Left ventricle myocardium inferior (tissue), 1 donor: ENCODE results near the gene RANBP1. TPM values are rescaled to one million over a fixed set of nuclear protein-coding genes. Genes with fewer than 3 reads are reported as not detected.
A peak's percentile ranks its signal among the peaks of the same experiment; 100 is the strongest.

Experiments
- DNase-seq: peaks from one replicate; pipeline ENCODE4 v3.0.0-alpha.2; 2020
- H3K27ac ChIP-seq: fragments of 200-600 bp; replicated peaks from 2 replicates; pipeline ENCODE4 v1.8.0; 2021
- H3K27me3 ChIP-seq: fragments of 200-600 bp; 2 replicates; pipeline ENCODE4 v1.8.0; 2021; ENCODE audit warnings: low read depth
- H3K36me3 ChIP-seq: fragments of 200-600 bp; 2 replicates; pipeline ENCODE4 v1.8.0; 2021
- H3K4me1 ChIP-seq: fragments of 200-600 bp; 2 replicates; pipeline ENCODE4 v1.8.0; 2021
- H3K4me3 ChIP-seq: fragments of 200-600 bp; 2 replicates; pipeline ENCODE4 v1.8.0; 2021; ENCODE audit warnings: mild to moderate bottlenecking, moderate library complexity
- H3K9me3 ChIP-seq: fragments of 200-600 bp; replicated peaks from 2 replicates; pipeline ENCODE4 v1.8.0; 2021
- CTCF ChIP-seq: fragments of 200-600 bp; IDR thresholded peaks from 2 replicates; pipeline ENCODE4 v1.8.0; 2021; ENCODE audit warnings: antibody characterized with exemption, mild to moderate bottlenecking, borderline replicate concordance
- intact Hi-C: fragments of 100-400 bp; cut with micrococcal nuclease; formaldehyde crosslinking; loops from one replicate; pipeline ENCODE4 v1.11.0; 2022
- total RNA-seq: library from RNA; stranded (reverse); fragmentation: NEBNext Ultra II Directional; extraction: Animal tissue kit (Norgen Biotek cat#: 25700); gene quantifications from one replicate; pipeline ENCODE4 v1.2.1, GENCODE V29; 2021
- donor health status: DM: no; HTN: yes; CAD: no; lungs with severe emphysema.

RANBP1 gene
- total RNA-seq, 1 donor from 2014 or later, result 39.6 TPM

DNA sequence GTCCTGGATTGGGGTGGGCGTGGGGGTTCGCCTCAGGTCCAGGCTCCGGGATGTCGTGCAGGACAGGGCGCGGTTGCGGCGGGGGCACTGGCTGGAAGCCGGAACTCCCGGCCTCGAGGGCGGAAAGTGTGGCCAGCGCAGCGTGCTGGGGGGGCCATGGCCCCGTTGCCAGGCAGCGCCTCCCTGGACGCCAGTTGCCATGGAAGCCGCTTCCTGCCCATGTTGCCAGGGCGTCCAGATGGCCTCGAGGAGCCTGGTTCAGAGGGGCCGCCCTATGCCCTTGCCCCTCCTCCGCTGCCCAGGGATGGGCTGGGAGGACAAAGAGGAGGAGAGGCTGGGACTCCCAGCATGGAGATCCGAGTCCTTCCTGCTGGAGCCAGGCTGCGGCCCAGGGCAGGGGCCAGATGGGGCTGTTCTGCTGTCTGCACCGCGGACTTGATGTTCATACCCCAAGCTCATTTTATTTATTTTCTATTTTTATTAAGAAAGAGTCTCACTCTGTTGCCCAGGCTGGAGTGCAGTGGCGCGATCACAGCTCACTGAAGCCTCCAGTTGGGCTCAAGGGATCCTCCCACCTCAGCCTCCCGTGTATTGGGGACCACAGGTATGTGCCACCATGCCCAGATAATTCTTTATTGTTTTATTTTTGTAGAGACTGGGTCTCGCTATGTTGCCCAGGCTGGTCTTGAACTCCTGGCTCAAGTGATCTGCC, 39.6 kb downstream of the RANBP1 start:
- H3K27me3 ChIP-seq, result peaks cover 25% of the 10 kb centered on the region
- TF ChIP-seq CTCF, result no peak
- no peaks in the 10 kb centered on the region for H3K9me3 ChIP-seq
- no peaks in the 10 kb centered on the region for H3K36me3 ChIP-seq
- peaks cover 3% of the 10 kb centered on the region for H3K4me1 ChIP-seq
- H3K27ac ChIP-seq, result no peak overlapping the region
- intact Hi-C loops, result loop anchor here (5.0 kb wide), 1 partner anchor 132 kb away; no protein-coding TSS in a partner anchor
- peak; percentile 58 for DNase-seq
- peak overlapping the region; percentile 56 for H3K4me3 ChIP-seq

DNA sequence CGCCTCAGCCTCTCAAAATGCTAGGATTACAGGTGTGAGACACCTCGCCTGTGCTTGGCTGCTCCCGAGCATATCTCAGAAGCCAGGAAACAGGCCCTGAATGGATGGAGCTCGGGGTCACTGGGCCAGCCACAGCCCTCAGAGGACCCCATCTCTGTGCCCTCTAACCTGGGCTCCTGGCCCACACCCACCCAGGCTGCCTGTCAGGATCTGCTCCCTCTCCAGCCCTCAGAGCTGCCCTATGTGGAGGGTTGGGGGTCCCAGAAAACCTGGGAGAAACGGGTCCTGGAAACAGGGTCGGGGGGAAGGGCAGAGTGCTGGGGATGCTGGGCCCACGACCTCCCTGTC, 40.1 kb downstream of the RANBP1 start:
- intact Hi-C loops, result loop anchor here (5.0 kb wide), 1 partner anchor 131 kb away; no protein-coding TSS in a partner anchor
- peaks cover 25% of the 10 kb centered on the region for H3K27me3 ChIP-seq
- DNase-seq, result no peak

GRCh38 chr22:20156611-20157429, 40.9 kb downstream of the RANBP1 start:
- Histone ChIP-seq H3K27me3 (peaks cover 25% of the 10 kb centered on the region), H3K36me3 (no peaks in the 10 kb centered on the region), H3K4me1 (peaks cover 3% of the 10 kb centered on the region), H3K27ac (no peak overlapping the region), H3K9me3 (no peaks in the 10 kb centered on the region), H3K4me3 (no peak overlapping the region)
- DNase-seq, result peak; percentile 83
- peak; percentile 98 for TF ChIP-seq CTCF
- intact Hi-C loops, result loop anchor here (5.0 kb wide), 1 partner anchor 130 kb away; no protein-coding TSS in a partner anchor

More for the DNA sequence above, 40.1 kb downstream of the RANBP1 start:
- Histone ChIP-seq H3K27ac (no peak overlapping the region), H3K36me3 (no peaks in the 10 kb centered on the region), H3K4me1 (peaks cover 3% of the 10 kb centered on the region), H3K9me3 (no peaks in the 10 kb centered on the region), H3K4me3 (no peak overlapping the region)
- TF ChIP-seq CTCF, result no peak

DNA sequence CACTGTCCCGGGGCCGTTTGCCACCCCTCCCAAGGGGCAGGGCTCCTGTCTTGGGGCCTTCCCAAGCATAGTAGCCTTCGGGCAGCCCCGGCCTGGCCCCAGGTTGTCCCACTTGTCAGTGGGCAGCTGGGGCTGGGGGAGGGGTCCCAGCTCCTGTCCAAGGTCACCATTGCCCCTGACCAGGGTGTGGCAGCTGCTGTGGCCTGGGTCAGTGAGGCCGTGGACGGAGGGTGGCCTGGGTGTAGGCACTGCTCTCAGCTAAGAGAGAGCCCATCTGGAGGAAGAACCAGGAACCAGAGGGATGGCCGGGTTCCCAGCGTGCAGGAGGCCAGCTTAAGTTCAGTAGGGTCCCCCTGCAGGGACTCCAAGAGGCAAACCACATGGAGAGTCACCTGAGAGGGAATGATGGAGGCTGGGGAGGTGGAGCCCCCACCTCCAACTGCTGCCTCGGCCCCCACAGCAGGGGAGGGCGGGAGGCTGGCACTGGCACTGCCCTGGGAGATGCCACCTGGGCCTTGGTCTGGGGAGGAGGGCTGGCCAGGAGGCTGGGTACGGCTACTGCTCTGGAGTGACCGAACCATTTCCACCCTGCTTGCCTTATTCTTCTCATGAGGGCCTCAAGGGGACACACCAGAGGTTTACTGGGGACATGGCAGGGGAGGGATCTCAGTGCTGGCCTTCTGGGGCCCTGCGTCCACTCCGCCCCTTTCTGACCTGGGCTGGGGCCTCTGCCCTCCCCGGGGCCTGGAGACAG, 41.7 kb downstream of the RANBP1 start:
- no peak for DNase-seq
- H3K4me3 ChIP-seq, result no peak overlapping the region
- H3K9me3 ChIP-seq, result no peaks in the 10 kb centered on the region
- intact Hi-C loops, result loop anchor here (5.0 kb wide), 1 partner anchor 130 kb away; no protein-coding TSS in a partner anchor
- H3K4me1 ChIP-seq, result peaks cover 3% of the 10 kb centered on the region
- no peak overlapping the region for H3K27ac ChIP-seq
- H3K27me3 ChIP-seq, result peaks cover 25% of the 10 kb centered on the region
- H3K36me3 ChIP-seq, result no peaks in the 10 kb centered on the region
- no peak for TF ChIP-seq CTCF

DNA sequence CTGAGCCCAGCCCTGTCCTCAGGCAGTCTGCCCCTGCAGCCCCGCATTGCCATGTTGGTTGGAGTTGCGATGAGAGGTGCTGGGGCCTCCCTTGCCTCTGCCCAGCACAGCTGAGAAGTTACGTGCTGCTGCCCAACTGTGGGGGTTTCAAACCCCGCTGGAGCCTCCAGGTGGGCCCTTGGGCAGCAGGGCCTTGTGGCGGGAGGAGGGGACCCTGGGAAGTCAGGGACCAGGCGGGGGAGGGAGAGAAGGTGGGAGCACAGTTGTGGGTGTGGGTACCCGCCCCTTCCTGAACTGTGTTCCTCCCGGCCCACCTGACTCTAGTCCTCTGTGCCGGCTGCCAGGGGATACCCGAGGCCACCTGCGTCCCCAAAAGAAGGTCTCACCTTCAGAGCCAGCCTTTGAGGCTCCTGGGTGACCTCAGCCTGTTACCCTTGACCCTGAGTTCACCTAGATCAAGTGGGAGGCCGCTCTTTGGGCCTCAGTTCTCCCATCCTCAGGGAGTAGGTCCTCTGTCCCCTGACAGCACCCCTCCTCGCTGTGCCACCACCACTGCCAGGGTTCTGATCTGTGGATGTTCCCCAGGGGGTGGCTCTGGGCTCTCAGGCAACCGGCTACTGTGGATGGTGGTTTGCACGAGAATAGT, 42.6 kb downstream of the RANBP1 start:
- H3K27ac ChIP-seq, result no peak overlapping the region
- H3K9me3 ChIP-seq, result no peaks in the 10 kb centered on the region
- peaks cover 25% of the 10 kb centered on the region for H3K27me3 ChIP-seq
- peaks cover 3% of the 10 kb centered on the region for H3K4me1 ChIP-seq
- no peak overlapping the region for H3K4me3 ChIP-seq
- intact Hi-C loops, result loop anchor here (5.0 kb wide), 1 partner anchor 129 kb away; no protein-coding TSS in a partner anchor
- H3K36me3 ChIP-seq, result no peaks in the 10 kb centered on the region
- no peak for DNase-seq
- no peak for TF ChIP-seq CTCF
